ENCODE data around the gene RIPOR2.
"Not testable (repeated sequence)": the region's sequence is repeated elsewhere in the genome, so short reads cannot be mapped to it uniquely, and the experiment has no call there.

RIPOR2 gene

DNA sequence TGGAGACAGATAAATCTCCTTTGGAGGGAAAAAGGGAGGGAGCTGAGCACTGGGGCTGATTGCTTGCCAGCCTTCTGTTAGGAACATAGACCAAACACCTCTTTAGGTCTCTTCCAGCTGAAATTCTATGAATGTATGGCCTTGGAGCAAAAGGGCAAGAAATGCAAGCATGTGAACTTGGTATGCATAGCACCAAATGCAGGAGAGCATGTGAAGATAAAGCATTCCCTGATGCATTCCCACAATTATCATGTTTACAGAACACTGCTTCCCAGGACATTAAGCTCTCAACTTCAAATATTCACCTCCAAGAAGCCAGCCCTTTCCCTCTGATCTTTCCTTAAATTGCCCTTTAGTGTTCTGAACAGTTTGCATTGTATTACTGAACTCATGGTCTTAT, 15.6 kb downstream of the RIPOR2 start:
- no peak for TF ChIP-seq CTCF (IDR thresholded peaks at IDR 0.05)
- H3K4me3 Mint-ChIP-seq = peak overlapping the region; percentile 14
- DNase-seq = no peak
- peak overlapping the region; percentile 70 for H3K27ac Mint-ChIP-seq
- H3K4me1 Mint-ChIP-seq = peaks cover 64% of the 10 kb centered on the region
- H3K27me3 Mint-ChIP-seq (ENCODE audit: low read depth, poor library complexity) = no peaks in the 10 kb centered on the region
- H3K9me3 Mint-ChIP-seq = no peaks in the 10 kb centered on the region
- no peaks in the 10 kb centered on the region for H3K36me3 Mint-ChIP-seq (ENCODE audit: low read depth)

GRCh38 chr6:24919056-24919892, 16.5 kb downstream of the RIPOR2 start:
- no peak for TF ChIP-seq CTCF (IDR thresholded peaks at IDR 0.05)
- peaks cover 4% of the 10 kb centered on the region for H3K27me3 Mint-ChIP-seq (ENCODE audit: low read depth, poor library complexity)
- no peak for DNase-seq
- H3K4me3 Mint-ChIP-seq = peak overlapping the region; percentile 14
- H3K36me3 Mint-ChIP-seq (ENCODE audit: low read depth) = no peaks in the 10 kb centered on the region
- no peaks in the 10 kb centered on the region for H3K9me3 Mint-ChIP-seq
- H3K4me1 Mint-ChIP-seq = peaks cover 56% of the 10 kb centered on the region
- peak overlapping the region; percentile 70 for H3K27ac Mint-ChIP-seq

DNA sequence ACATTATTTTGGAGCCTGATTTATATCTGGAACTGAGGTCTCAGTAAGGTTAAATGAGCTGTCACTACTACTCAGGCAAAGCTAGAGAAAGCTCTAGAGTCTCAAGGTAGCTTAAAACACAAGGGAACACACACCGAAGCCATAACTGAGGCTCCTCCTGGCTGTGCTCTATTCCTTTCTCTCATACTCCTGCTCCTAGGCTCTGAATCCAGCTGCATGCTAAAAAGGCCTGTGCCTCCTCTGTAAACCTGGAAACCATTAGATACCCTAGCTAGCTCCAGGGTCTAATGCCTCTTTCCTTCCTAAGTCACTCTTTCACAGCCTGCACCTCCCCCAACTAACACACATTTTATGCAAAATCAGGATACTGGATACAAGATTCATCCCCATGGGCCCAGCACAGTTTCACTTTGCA, 17.1 kb downstream of the RIPOR2 start:
- no peaks in the 10 kb centered on the region for H3K36me3 Mint-ChIP-seq (ENCODE audit: low read depth)
- H3K4me3 Mint-ChIP-seq = peak overlapping the region; percentile 5
- H3K4me1 Mint-ChIP-seq = peaks cover 50% of the 10 kb centered on the region
- peaks cover 6% of the 10 kb centered on the region for H3K27me3 Mint-ChIP-seq (ENCODE audit: low read depth, poor library complexity)
- peak overlapping the region; percentile 62 for H3K27ac Mint-ChIP-seq
- H3K9me3 Mint-ChIP-seq = no peaks in the 10 kb centered on the region
- no peak for DNase-seq
- no peak for TF ChIP-seq CTCF (IDR thresholded peaks at IDR 0.05)

- H3K36me3 Mint-ChIP-seq (ENCODE audit: low read depth) = no peaks in the 10 kb centered on the region
- peaks cover 59% of the 10 kb centered on the region for H3K4me1 Mint-ChIP-seq
- peaks cover 28% of the 10 kb centered on the region for H3K27me3 Mint-ChIP-seq (ENCODE audit: low read depth, poor library complexity)
- DNase-seq = no peak
- H3K27ac Mint-ChIP-seq = no peak overlapping the region
- no peaks in the 10 kb centered on the region for H3K9me3 Mint-ChIP-seq
- no peak overlapping the region for H3K4me3 Mint-ChIP-seq
- TF ChIP-seq CTCF (IDR thresholded peaks at IDR 0.05) = no peak
Measured at GRCh38 chr6:24916496-24916895, 19.3 kb downstream of the RIPOR2 start.

- no peaks in the 10 kb centered on the region for H3K36me3 Mint-ChIP-seq (ENCODE audit: low read depth)
- peaks cover 57% of the 10 kb centered on the region for H3K4me1 Mint-ChIP-seq
- H3K27ac Mint-ChIP-seq = no peak overlapping the region
- TF ChIP-seq CTCF (IDR thresholded peaks at IDR 0.05) = no peak
- peaks cover 36% of the 10 kb centered on the region for H3K27me3 Mint-ChIP-seq (ENCODE audit: low read depth, poor library complexity)
- DNase-seq = no peak
- H3K9me3 Mint-ChIP-seq = no peaks in the 10 kb centered on the region
- H3K4me3 Mint-ChIP-seq = no peak overlapping the region
Measured at GRCh38 chr6:24915641-24916040, 20.1 kb downstream of the RIPOR2 start.

DNA sequence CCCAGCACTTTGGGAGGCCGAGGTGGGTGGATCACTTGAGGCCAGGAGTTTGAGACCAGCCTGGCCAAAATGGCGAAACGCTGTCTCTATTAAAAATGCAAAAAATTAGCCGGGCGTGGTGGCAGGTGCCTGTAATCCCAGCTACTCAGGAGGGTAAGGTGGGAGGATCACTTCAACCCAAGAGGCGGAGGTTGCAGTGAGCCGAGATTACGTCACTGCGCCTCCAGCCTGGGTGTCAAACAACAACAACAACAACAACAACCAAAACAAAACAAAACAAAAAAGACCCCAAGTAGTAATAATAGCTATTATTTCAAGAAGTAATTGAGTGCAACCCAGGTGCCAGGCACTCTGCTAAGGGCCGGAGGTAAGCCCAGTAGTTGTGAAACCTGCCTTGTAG, 21.7 kb downstream of the RIPOR2 start:
- not testable (repeated sequence) for DNase-seq; H3K27ac Mint-ChIP-seq; H3K36me3 Mint-ChIP-seq (ENCODE audit: low read depth); H3K4me3 Mint-ChIP-seq; H3K9me3 Mint-ChIP-seq
- Mint-ChIP-seq H3K4me1 (peaks cover 57% of the 10 kb centered on the region), H3K27me3 (ENCODE audit: low read depth, poor library complexity) (peaks cover 52% of the 10 kb centered on the region)

Data from nephron progenitor cell (in vitro differentiated cells).